Osteocyte (in vitro differentiated cells): ENCODE results near the gene RXRA. TPM values are rescaled to one million over a fixed set of nuclear protein-coding genes. Genes with fewer than 3 reads are reported as not detected.

ENCODE experiments used
- DNase-seq: peaks from one replicate; pipeline ENCODE4 v3.0.0; 2021; ENCODE audit warnings: mixed read lengths; ENCODE audit not compliant: unreplicated experiment; ENCODE audit errors: extremely low spot score
- H3K27ac Mint-ChIP-seq: one replicate; pipeline ENCODE4 v1.8.0; 2021; ENCODE audit warnings: mild to moderate bottlenecking, mixed read lengths; ENCODE audit not compliant: unreplicated experiment
- H3K27me3 Mint-ChIP-seq: one replicate; pipeline ENCODE4 v1.8.0; 2021; ENCODE audit warnings: mixed read lengths; ENCODE audit not compliant: unreplicated experiment
- H3K36me3 Mint-ChIP-seq: one replicate; pipeline ENCODE4 v1.8.0; 2021; ENCODE audit warnings: mixed read lengths; ENCODE audit not compliant: unreplicated experiment
- H3K4me1 Mint-ChIP-seq: one replicate; pipeline ENCODE4 v1.8.0; 2021; ENCODE audit warnings: mixed read lengths; ENCODE audit not compliant: unreplicated experiment
- H3K4me3 Mint-ChIP-seq: one replicate; pipeline ENCODE4 v1.8.0; 2021; ENCODE audit warnings: mild to moderate bottlenecking, moderate library complexity, mixed read lengths; ENCODE audit not compliant: unreplicated experiment
- H3K9me3 Mint-ChIP-seq: one replicate; pipeline ENCODE4 v1.8.0; 2021; ENCODE audit warnings: mixed read lengths; ENCODE audit not compliant: unreplicated experiment
- total RNA-seq: library from RNA; stranded (reverse); gene quantifications from 2 replicates; pipeline ENCODE4 v1.2.1, GENCODE V29; 2021
- TF ChIP-seq, protein P1 (sequence below): fragments of 200-600 bp; sonication (generic); IDR thresholded peaks from 2 replicates; pipeline ENCODE4 v1.5.0; 2021; ENCODE audit warnings: antibody characterized with exemption, mild to moderate bottlenecking, moderate library complexity

Gene RXRA
- total RNA-seq, 1 donor from 2014 or later = 82.2 TPM

DNA sequence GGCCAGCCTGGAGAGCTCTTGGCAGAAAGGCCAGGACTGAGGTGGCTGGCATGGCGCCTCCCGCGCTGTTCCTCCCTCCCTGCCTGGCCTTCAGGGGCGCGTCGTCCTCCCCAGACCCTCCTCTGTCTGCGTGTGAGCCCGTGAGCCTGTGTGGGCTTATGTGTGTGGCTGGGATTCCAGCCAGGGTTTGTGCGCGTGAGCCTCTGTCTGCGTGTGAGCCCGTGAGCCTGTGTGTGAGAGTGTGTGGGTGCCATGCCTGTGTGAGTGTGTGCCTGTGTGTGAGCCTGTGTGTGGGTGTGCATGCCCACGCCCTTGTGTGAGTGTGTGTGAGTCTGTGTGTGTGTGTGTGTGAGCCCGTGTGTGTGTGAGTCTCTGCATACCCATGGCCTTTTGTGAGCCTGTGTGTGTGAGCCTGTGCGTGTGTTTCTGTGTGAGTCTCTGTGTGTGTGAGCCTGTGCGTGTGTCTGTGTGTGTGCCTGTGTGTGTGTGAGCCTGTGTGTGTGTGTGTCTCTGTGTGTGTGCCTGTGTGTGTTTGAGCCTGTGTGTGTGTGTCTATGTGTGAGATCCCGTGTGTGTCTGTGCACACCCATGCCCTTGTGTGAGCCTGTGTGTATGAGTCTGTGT is 13.0 kb downstream of the RXRA start:
- no peak for DNase-seq
- Mint-ChIP-seq H3K27ac (no peak overlapping the region), H3K9me3 (no peaks in the 10 kb centered on the region), H3K27me3 (no peaks in the 10 kb centered on the region), H3K36me3 (no peaks in the 10 kb centered on the region), H3K4me1 (peaks cover 49% of the 10 kb centered on the region), H3K4me3 (no peak overlapping the region)
- TF ChIP-seq, protein P1, sequence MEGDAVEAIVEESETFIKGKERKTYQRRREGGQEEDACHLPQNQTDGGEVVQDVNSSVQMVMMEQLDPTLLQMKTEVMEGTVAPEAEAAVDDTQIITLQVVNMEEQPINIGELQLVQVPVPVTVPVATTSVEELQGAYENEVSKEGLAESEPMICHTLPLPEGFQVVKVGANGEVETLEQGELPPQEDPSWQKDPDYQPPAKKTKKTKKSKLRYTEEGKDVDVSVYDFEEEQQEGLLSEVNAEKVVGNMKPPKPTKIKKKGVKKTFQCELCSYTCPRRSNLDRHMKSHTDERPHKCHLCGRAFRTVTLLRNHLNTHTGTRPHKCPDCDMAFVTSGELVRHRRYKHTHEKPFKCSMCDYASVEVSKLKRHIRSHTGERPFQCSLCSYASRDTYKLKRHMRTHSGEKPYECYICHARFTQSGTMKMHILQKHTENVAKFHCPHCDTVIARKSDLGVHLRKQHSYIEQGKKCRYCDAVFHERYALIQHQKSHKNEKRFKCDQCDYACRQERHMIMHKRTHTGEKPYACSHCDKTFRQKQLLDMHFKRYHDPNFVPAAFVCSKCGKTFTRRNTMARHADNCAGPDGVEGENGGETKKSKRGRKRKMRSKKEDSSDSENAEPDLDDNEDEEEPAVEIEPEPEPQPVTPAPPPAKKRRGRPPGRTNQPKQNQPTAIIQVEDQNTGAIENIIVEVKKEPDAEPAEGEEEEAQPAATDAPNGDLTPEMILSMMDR = no peak

DNA sequence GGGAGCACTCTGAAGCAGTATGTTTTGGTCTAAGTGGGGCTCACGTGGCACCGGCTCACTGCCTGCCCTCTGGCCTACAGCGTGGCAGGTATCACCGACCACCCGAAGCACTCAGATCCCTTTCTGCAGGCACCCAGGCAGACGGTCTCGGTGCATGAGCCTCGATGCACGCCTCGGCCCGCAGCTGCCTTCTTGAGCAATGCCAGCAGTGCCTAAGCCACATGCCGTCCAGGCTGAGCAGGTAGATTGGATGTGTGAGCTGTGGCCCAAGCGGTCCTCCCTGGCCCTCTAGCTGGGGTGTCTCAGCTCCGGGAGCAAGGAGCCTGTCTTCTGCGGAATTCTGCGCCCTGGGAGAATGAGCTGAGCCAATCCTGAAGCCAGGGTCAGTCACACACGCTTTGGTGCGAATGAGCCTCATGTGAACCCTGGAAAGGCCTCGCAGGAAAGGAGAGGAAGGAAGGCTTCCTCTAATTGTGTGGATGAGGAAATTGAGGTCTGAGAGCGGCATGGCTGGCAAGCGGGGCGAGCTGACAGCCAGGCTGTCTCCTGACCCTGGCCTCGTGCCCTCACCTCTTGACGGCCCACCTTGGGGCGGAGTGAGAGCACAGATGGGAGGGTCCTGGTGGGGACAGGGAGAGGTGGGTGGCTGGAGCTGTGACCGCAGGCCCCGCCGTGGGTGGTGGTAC is 14.4 kb downstream of the RXRA start:
- Mint-ChIP-seq H3K27ac (peak overlapping the region; percentile 1), H3K4me3 (no peak overlapping the region), H3K4me1 (peaks cover 45% of the 10 kb centered on the region), H3K9me3 (no peaks in the 10 kb centered on the region), H3K36me3 (no peaks in the 10 kb centered on the region), H3K27me3 (no peaks in the 10 kb centered on the region)
- DNase-seq = no peak
- TF ChIP-seq, protein P1 = no peak

DNA sequence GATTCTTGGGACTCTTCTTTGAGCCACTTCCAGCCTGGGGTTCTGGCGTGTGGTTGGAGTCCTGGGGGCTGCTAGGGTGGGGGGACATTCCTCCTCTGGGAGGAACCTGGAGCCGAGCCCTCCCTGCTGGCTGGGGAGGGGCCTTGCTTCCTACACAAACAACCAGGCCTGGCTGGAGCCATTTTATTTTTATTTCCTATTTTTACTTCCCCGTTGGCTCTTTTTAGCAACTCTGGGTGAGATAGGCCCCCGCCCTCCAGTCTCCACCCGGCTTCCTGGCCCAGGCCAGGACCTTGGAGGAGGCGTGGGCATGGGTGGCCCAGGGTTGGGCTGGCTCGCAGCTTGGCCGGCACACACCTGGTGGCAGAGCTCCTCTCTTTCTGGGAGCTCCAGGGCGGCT is 15.1 kb downstream of the RXRA start:
- no peaks in the 10 kb centered on the region for H3K36me3 Mint-ChIP-seq
- peak overlapping the region; percentile 10 for H3K27ac Mint-ChIP-seq

DNA sequence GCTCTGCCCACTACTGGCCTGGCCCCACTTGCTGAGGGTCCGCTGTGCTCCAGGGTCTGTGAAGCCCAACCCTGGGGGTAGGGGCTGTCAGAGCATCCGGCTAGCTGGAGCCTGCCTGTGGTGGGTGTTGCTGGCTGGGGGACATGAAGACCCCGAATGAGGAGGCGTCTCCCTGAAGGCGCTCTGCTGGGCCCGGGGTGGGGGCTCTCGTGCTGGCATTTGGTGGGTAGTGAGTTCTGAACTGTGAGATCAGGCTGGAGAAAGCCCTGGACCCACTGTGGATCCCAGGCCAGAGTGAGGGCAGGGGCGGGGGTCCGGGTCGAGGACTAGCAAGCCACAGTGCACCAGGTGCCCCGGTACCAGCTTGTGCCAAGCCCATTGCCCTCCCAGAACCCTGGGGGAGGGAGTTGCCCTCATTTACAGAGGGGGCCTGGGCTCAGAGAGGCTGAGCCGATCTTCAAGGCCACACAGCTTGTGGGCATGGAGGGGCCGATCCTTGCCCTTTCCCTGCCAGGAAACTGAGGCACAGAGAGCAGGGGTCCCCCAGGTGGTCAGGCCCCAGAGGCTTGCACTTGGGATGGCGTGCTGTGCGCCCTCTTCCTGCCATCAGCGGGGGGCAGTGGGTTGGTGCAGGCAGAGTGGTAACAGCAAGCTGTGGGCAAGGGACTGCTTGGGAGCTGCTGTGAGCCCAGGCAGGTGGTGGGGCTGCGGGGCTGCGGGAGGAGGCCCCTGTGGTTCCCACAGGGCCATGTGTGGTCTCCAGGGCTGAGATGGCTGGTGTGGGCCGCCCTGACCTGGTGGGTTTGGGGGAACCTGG is 15.9 kb downstream of the RXRA start:
- H3K36me3 Mint-ChIP-seq = no peaks in the 10 kb centered on the region
- no peak for DNase-seq
- no peak overlapping the region for H3K4me3 Mint-ChIP-seq
- no peaks in the 10 kb centered on the region for H3K27me3 Mint-ChIP-seq
- H3K27ac Mint-ChIP-seq = no peak overlapping the region
- no peaks in the 10 kb centered on the region for H3K9me3 Mint-ChIP-seq
- peaks cover 52% of the 10 kb centered on the region for H3K4me1 Mint-ChIP-seq
- TF ChIP-seq, protein P1 = no peak

More for the DNA sequence above, 15.1 kb downstream of the RXRA start:
- H3K9me3 Mint-ChIP-seq = no peaks in the 10 kb centered on the region
- DNase-seq = no peak
- H3K4me1 Mint-ChIP-seq = peaks cover 51% of the 10 kb centered on the region
- TF ChIP-seq, protein P1 = no peak
- H3K27me3 Mint-ChIP-seq = no peaks in the 10 kb centered on the region
- no peak overlapping the region for H3K4me3 Mint-ChIP-seq

DNA sequence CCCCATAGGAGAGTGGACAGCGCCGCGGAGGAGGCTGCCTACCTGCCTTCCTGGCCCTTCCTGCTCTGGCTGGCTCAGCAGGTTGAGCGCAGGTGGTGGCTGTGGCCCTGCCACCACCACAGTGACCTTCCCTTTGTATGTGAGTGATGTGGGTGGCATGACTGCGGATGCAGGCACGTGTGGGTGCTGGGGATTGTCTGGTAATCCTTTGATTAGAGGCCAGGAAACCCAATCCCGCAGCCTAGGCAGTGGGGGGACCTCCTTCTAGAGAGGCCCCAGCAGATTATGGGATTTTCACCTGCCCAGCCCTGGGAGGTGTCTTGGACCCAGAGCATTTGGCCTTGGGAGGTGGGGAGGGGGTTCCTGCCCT is 16.5 kb downstream of the RXRA start:
- peaks cover 51% of the 10 kb centered on the region for H3K4me1 Mint-ChIP-seq
- no peak overlapping the region for H3K27ac Mint-ChIP-seq
- no peaks in the 10 kb centered on the region for H3K9me3 Mint-ChIP-seq
- H3K36me3 Mint-ChIP-seq = no peaks in the 10 kb centered on the region
- no peak overlapping the region for H3K4me3 Mint-ChIP-seq
- TF ChIP-seq, protein P1 = no peak
- H3K27me3 Mint-ChIP-seq = no peaks in the 10 kb centered on the region
- no peak for DNase-seq
